B cell (primary cell): ENCODE measurements around the gene WDFY4. TPM values are rescaled to one million over a fixed set of nuclear protein-coding genes. Genes with fewer than 3 reads are reported as not detected.

Experiments used
- ATAC-seq: fragments of 200-7000 bp; cut with Tn5 transposase; one replicate; pipeline ENCODE4 v1.10.0; 2021; ENCODE audit warnings: low read depth, mild to moderate bottlenecking, moderate number of reproducible peaks, moderate library complexity
- CTCF ChIA-PET: fragments of 350-600 bp; sonication (Branson Sonifier 250); formaldehyde crosslinking; loops from one replicate; lab custom pipeline; 2021; ENCODE audit warnings: antibody characterized with exemption, inconsistent platforms; lab: Charles Lee
- POLR2A ChIA-PET: fragments of 350-600 bp; sonication (Branson Sonifier 250); formaldehyde crosslinking; loops from one replicate; lab custom pipeline; 2021; ENCODE audit warnings: antibody characterized with exemption; lab: Charles Lee
- DNase-seq: peaks from one replicate; pipeline ENCODE4 v3.0.0; 2013
- H2AFZ ChIP-seq: 2 replicates; pipeline ENCODE4 v1.6.1; 2012; ENCODE audit warnings: mild to moderate bottlenecking, low read depth, low read length; ENCODE audit not compliant: insufficient read depth, poor library complexity, severe bottlenecking
- H3K27ac ChIP-seq, 2 donors: 1 replicate in 1 of 2; 2 replicates in 1 of 2; pipeline ENCODE4 v1.5.1; 2012 to 2013; ENCODE audit warnings: low read length in 2 of 2, mild to moderate bottlenecking in 2 of 2, moderate library complexity in 1 of 2
- H3K27me3 ChIP-seq, 4 experiments: fragments of 200-600 bp in 1 of 4; sonication (generic) in 1 of 4; replicated peaks in 1 of 4; 1 replicate in 2 of 4; 2 replicates in 2 of 4; pipeline versions ENCODE4 v1.6.1 to v1.7.0; 2013 to 2016; ENCODE audit warnings: low read length in 3 of 4, mild to moderate bottlenecking in 2 of 4, mixed read lengths in 1 of 4, moderate library complexity in 1 of 4; ENCODE audit not compliant: insufficient read depth in 4 of 4, control insufficient read depth in 3 of 4; ENCODE audit errors: control extremely low read depth in 1 of 4
- H3K36me3 ChIP-seq, 2 experiments: replicated peaks in 1 of 2; 1 replicate in 1 of 2; 2 replicates in 1 of 2; pipeline versions ENCODE4 v1.6.1 to v1.7.1; 2013; ENCODE audit warnings: low read length in 1 of 2; ENCODE audit not compliant: insufficient read depth in 2 of 2, control insufficient read depth in 1 of 2; ENCODE audit errors: control extremely low read depth in 1 of 2, extremely low read depth in 1 of 2
- H3K4me1 ChIP-seq, 2 donors: fragments of 200-600 bp in 1 of 2; sonication (generic) in 1 of 2; 1 replicate in 1 of 2; 2 replicates in 1 of 2; pipeline versions ENCODE4 v1.5.1 to v1.6.1; 2013 to 2017; ENCODE audit warnings: low read length in 2 of 2; ENCODE audit not compliant: control insufficient read depth in 2 of 2, insufficient read depth in 2 of 2
- H3K4me2 ChIP-seq: replicated peaks from 2 replicates; pipeline ENCODE3; 2012; ENCODE audit warnings: mild to moderate bottlenecking, low read depth, low read length; ENCODE audit not compliant: poor library complexity, severe bottlenecking
- H3K4me3 ChIP-seq, 5 experiments: fragments of 200-600 bp in 1 of 5; sonication (generic) in 1 of 5; 1 replicate in 3 of 5; 2 replicates in 2 of 5; pipeline versions ENCODE4 v1.5.1 to v1.7.0; 2011 to 2016; ENCODE audit warnings: low read length in 4 of 5, mild to moderate bottlenecking in 4 of 5, low read depth in 2 of 5, control low read depth in 1 of 5, moderate library complexity in 1 of 5; ENCODE audit not compliant: insufficient read depth in 1 of 5; ENCODE audit errors: control extremely low read depth in 1 of 5, extremely low read depth in 1 of 5
- H3K79me2 ChIP-seq: fragments of 200-600 bp; sonication (generic); one replicate; pipeline ENCODE4 v1.6.0; 2016; ENCODE audit warnings: low read length; ENCODE audit not compliant: control insufficient read depth, insufficient read depth
- H3K9ac ChIP-seq: fragments of 200-600 bp; sonication (generic); 2 replicates; pipeline ENCODE4 v1.6.1; 2017; ENCODE audit warnings: mild to moderate bottlenecking, low read length, moderate library complexity
- H3K9me3 ChIP-seq, 3 donors: one replicate each; pipeline versions ENCODE4 v1.6.1 to v1.7.1; 2013; ENCODE audit warnings: low read length in 2 of 3; ENCODE audit not compliant: control insufficient read depth in 2 of 3, insufficient read depth in 1 of 3; ENCODE audit errors: control extremely low read depth in 1 of 3
- H4K20me1 ChIP-seq: 2 replicates; pipeline ENCODE4 v1.6.0; 2012; ENCODE audit warnings: mild to moderate bottlenecking, low read length; ENCODE audit not compliant: insufficient read depth, control insufficient read depth, poor library complexity, severe bottlenecking
- H3K27ac Mint-ChIP-seq: one replicate; pipeline ENCODE4 v1.8.0; 2021; ENCODE audit warnings: mixed read lengths
- H3K27me3 Mint-ChIP-seq: one replicate; pipeline ENCODE4 v1.8.0; 2021; ENCODE audit warnings: mixed read lengths
- H3K4me1 Mint-ChIP-seq: one replicate; pipeline ENCODE4 v1.8.0; 2021; ENCODE audit warnings: mixed read lengths
- H3K4me3 Mint-ChIP-seq: one replicate; pipeline ENCODE4 v1.8.0; 2021; ENCODE audit warnings: mixed read lengths
- H3K9me3 Mint-ChIP-seq: one replicate; pipeline ENCODE4 v1.8.0; 2022; ENCODE audit warnings: mixed read lengths; ENCODE audit not compliant: insufficient read depth
- EZH2 ChIP-seq: IDR thresholded peaks from 2 replicates; pipeline ENCODE4 v1.6.1; 2012; ENCODE audit warnings: borderline replicate concordance, low read depth, mild to moderate bottlenecking, moderate library complexity, low read length; ENCODE audit not compliant: insufficient read depth, poor library complexity, severe bottlenecking
- WGBS: methylation state at CpG from one replicate; pipeline ENCODE4 v1.1.5; 2013; ENCODE audit warnings: missing lambda C conversion rate; ENCODE audit not compliant: insufficient coverage; 5-methylcytosine and 5-hydroxymethylcytosine counted together
- intact Hi-C: fragments of 100-400 bp; cut with micrococcal nuclease; formaldehyde crosslinking; loops from one replicate; pipeline ENCODE4 v1.10.0; 2022
- polyA plus RNA-seq: library from polyadenylated mRNA; depleted of rRNA; stranded (reverse); fragments of >200 nt; gene quantifications from 2 replicates; pipeline ENCODE4 v1.2.3, GENCODE V29; 2012
- total RNA-seq, 2 donors: library from RNA; stranded (reverse); fragments of 120-200 nt in 1 of 2; gene quantifications; 1 replicate in 1 of 2; 2 replicates in 1 of 2; pipeline versions ENCODE4 v1.2.3 to v1.2.4, GENCODE V29; 2013 to 2022
- TF ChIP-seq, protein P1 (sequence below): fragments of 200-600 bp; IDR thresholded peaks from one replicate; pipeline ENCODE4 v1.8.0; 2022; ENCODE audit warnings: antibody characterized with exemption, mild to moderate bottlenecking

WDFY4 gene
- total and polyA plus RNA-seq, 2 donors (not counting 1 experiment from before 2014, with no cell fraction given) = 262 to 560 TPM

DNA sequence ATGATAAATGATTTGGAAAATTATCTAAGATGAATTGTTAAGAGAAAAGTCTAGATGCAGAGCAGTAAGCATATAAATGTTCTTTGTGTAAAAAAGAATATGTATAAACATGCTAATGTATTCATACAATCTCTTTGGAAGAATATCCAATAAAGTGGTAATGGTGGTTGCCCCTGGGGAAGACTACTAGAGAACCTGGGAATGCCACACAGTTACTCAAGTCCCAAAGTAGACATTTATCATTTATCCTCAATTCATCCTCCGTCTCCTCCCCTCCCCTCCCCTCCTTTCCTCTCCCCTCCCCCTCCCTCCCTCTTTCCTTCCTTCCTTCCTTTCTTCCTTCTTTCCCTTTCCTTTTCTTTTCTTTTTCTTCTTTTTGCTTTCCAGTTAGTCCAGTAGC lies 203.3 kb downstream of the WDFY4 start:
- intact Hi-C loops = no loop called here
- no peak for TF ChIP-seq EZH2
- TF ChIP-seq, protein P1, sequence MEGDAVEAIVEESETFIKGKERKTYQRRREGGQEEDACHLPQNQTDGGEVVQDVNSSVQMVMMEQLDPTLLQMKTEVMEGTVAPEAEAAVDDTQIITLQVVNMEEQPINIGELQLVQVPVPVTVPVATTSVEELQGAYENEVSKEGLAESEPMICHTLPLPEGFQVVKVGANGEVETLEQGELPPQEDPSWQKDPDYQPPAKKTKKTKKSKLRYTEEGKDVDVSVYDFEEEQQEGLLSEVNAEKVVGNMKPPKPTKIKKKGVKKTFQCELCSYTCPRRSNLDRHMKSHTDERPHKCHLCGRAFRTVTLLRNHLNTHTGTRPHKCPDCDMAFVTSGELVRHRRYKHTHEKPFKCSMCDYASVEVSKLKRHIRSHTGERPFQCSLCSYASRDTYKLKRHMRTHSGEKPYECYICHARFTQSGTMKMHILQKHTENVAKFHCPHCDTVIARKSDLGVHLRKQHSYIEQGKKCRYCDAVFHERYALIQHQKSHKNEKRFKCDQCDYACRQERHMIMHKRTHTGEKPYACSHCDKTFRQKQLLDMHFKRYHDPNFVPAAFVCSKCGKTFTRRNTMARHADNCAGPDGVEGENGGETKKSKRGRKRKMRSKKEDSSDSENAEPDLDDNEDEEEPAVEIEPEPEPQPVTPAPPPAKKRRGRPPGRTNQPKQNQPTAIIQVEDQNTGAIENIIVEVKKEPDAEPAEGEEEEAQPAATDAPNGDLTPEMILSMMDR = no peak
- Histone ChIP-seq H3K9me3 (no peaks in the 10 kb centered on the region), H3K27me3 (no peaks in the 10 kb centered on the region), H3K4me1 (no peaks in the 10 kb centered on the region), H3K79me2 (peaks cover 6% of the 10 kb centered on the region), H3K4me2 (no peak overlapping the region), H3K9ac (no peak overlapping the region), H4K20me1 (peaks cover 26% of the 10 kb centered on the region), H3K4me3 (no peak overlapping the region), H3K36me3 (peaks cover 8 to 84% of the 10 kb centered on the region in 2 experiments), H3K27ac (no peak overlapping the region), H2AFZ (no peak overlapping the region)
- ATAC-seq = no peak
- CTCF ChIA-PET = no interaction called here
- no peak overlapping the region for H3K27ac Mint-ChIP-seq
- POLR2A ChIA-PET = no interaction called here
- peaks cover 3% of the 10 kb centered on the region for H3K4me1 Mint-ChIP-seq
- no peaks in the 10 kb centered on the region for H3K27me3 Mint-ChIP-seq
- 100% methylated on average over 1 of the region's 1 CpG for WGBS
- H3K4me3 Mint-ChIP-seq = no peak overlapping the region
- no peaks in the 10 kb centered on the region for H3K9me3 Mint-ChIP-seq
- no peak for DNase-seq

DNA sequence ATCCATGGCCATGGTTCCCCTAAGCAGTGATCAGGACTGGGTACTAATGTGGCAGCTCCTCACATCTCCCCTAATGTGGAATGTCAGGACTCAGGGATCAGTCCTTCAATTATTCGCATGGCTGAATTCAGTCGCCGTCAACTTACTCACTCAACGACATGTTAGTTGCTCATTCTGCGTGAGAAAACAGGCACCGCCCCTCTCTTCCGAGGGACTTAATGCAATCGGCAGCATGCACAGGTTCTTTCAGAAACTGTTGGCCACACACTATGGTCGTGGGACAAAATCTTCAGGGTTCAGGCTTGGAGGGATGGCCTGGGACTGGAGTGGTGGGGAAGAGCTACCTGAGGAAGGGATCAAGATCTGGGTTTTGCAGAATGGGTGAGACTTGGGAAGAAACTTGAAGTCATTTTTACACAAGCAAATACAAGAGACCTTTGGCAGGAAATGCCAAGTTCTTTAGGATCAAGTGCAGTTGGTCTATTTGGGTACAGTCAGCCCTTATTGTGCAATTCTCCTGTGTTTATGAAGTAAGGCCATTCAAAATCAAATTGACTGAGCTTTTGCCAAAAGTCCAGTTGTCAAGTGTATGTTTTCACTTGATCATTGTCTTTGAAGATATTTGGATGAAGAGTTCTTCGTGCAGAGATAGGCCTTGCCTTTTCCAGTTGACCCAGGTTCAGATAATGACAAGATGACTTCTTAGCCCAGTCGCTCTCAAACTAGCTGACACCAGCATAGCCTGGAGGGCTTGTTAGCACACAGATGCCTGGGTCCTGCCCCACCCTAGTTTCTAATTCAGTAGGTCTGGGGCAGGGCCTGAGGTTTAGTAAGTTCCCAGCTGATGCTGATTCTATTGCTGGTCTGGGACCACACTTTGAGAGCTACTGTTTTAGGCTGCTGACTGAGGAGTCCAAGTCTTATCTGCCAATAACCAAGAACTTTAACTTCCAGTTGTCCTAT lies 206.5 kb downstream of the WDFY4 start:
- TF ChIP-seq, protein P1 = no peak
- no peak for TF ChIP-seq EZH2
- Mint-ChIP-seq H3K4me1 (no peaks in the 10 kb centered on the region), H3K27ac (no peak overlapping the region), H3K4me3 (no peak overlapping the region), H3K27me3 (no peaks in the 10 kb centered on the region), H3K9me3 (no peaks in the 10 kb centered on the region)
- Histone ChIP-seq H3K4me3 (no peak overlapping the region), H3K4me2 (no peak overlapping the region), H3K4me1 (no peaks in the 10 kb centered on the region), H3K36me3 (peaks cover 11 to 87% of the 10 kb centered on the region in 2 experiments), H3K9me3 (no peaks in the 10 kb centered on the region), H2AFZ (no peak overlapping the region), H3K9ac (no peak overlapping the region), H3K27me3 (no peaks in the 10 kb centered on the region), H3K27ac (no peak overlapping the region), H4K20me1 (peaks cover 35% of the 10 kb centered on the region), H3K79me2 (peaks cover 6% of the 10 kb centered on the region)
- CTCF ChIA-PET = interaction anchor here (1.1 kb wide), 1 partner anchor 621 kb away, joined by 3 read pairs; no protein-coding TSS in a partner anchor
- DNase-seq = no peak
- no peak for ATAC-seq
- WGBS = 98% methylated on average over 11 of the region's 11 CpGs
- POLR2A ChIA-PET = no interaction called here
- intact Hi-C loops = no loop called here
